Spleen (tissue), 13 donors: ENCODE data around the gene HGS. TPM values are rescaled to one million over a fixed set of nuclear protein-coding genes. Genes with fewer than 3 reads are reported as not detected.

ENCODE experiments used
- DNase-seq: peaks from one replicate; pipeline ENCODE4 v3.0.0-alpha.2; 2020
- H3K27ac ChIP-seq, 8 donors: fragments of 200-600 bp; sonication (generic) in 7 of 8; 1 replicate in 4 of 8; 2 replicates in 4 of 8; pipeline versions ENCODE4 v1.5.0 to v1.8.0; 2016 to 2021; ENCODE audit warnings: inconsistent platforms in 4 of 8, mild to moderate bottlenecking in 4 of 8, moderate library complexity in 1 of 8
- H3K27me3 ChIP-seq, 7 donors: fragments of 200-600 bp; sonication (generic) in 6 of 7; replicated peaks in 1 of 7; 1 replicate in 4 of 7; 2 replicates in 3 of 7; pipeline versions ENCODE4 v1.5.0 to v1.8.0; 2016 to 2021; ENCODE audit warnings: inconsistent platforms in 3 of 7, mild to moderate bottlenecking in 1 of 7
- H3K36me3 ChIP-seq, 6 donors: fragments of 200-600 bp; sonication (generic) in 5 of 6; 1 replicate in 4 of 6; 2 replicates in 2 of 6; pipeline versions ENCODE4 v1.5.0 to v1.8.0; 2016 to 2021; ENCODE audit warnings: inconsistent platforms in 2 of 6
- H3K4me1 ChIP-seq, 6 donors: fragments of 200-600 bp; sonication (generic) in 5 of 6; 1 replicate in 3 of 6; 2 replicates in 3 of 6; pipeline versions ENCODE4 v1.5.0 to v1.8.0; 2016 to 2021; ENCODE audit warnings: inconsistent platforms in 3 of 6
- H3K4me3 ChIP-seq, 8 donors: fragments of 200-600 bp; sonication (generic) in 7 of 8; 1 replicate in 4 of 8; 2 replicates in 4 of 8; pipeline versions ENCODE4 v1.5.0 to v1.8.0; 2016 to 2021; ENCODE audit warnings: inconsistent platforms in 4 of 8, mild to moderate bottlenecking in 4 of 8, moderate library complexity in 2 of 8
- H3K9me3 ChIP-seq, 8 donors: fragments of 200-600 bp; sonication (generic) in 7 of 8; 1 replicate in 4 of 8; 2 replicates in 4 of 8; pipeline versions ENCODE4 v1.5.0 to v1.8.0; 2016 to 2021; ENCODE audit warnings: inconsistent platforms in 4 of 8
- CTCF ChIP-seq, 11 experiments: fragments of 200-600 bp in 7 of 11; fragments of 450-650 bp in 4 of 11; sonication (generic) in 4 of 11; IDR thresholded peaks in 8 of 11; conservative IDR thresholded peaks in 3 of 11; 1 replicate in 7 of 11; 2 replicates in 4 of 11; pipeline versions ENCODE4 v1.4.0 to v1.8.0; 2016 to 2021; ENCODE audit warnings: antibody characterized with exemption in 11 of 11, inconsistent platforms in 4 of 11, mild to moderate bottlenecking in 1 of 11
- POLR2A ChIP-seq, 3 donors: fragments of 450-650 bp; IDR thresholded peaks; one replicate each; pipeline ENCODE4 v1.5.1; 2017; ENCODE audit warnings: antibody characterized with exemption in 3 of 3, mild to moderate bottlenecking in 1 of 3
- POLR2AphosphoS5 ChIP-seq, 3 donors: sonication (generic); formaldehyde crosslinking; IDR thresholded peaks; one replicate each; pipeline ENCODE4 v1.5.1; 2017; ENCODE audit warnings: antibody characterized with exemption in 3 of 3
- WGBS, 5 donors: extraction: QIAGEN DNeasy Blood & Tissue Kit in 3 of 5; methylation state at CpG; one replicate each; pipeline versions ENCODE4 v1.1.5 to v1.1.7; 2013 to 2018; 5-methylcytosine and 5-hydroxymethylcytosine counted together
- intact Hi-C: fragments of 100-400 bp; cut with DNase I; formaldehyde crosslinking; loops from one replicate; pipeline ENCODE4 v1.15.0; 2023; ENCODE audit warnings: low total_unique reads
- long read RNA-seq, 2 donors: transcript quantifications; one replicate each; lab custom pipeline, GENCODE V29; 2026
- polyA plus RNA-seq, 3 donors: library from polyadenylated mRNA; stranded (reverse); fragments of 200-250 nt; gene quantifications; one replicate each; pipeline ENCODE4 v1.2.1, GENCODE V29; 2013
- total RNA-seq, 7 donors: library from RNA; depleted of rRNA in 3 of 7; stranded (reverse); fragments of >200 nt in 3 of 7; fragmentation: NEBNext Ultra II Directional in 4 of 7; extraction: Animal tissue kit (Norgen Biotek cat#: 25700) in 4 of 7; gene quantifications; one replicate each; pipeline versions ENCODE4 v1.1.0 to v1.2.1, GENCODE V29; 2016 to 2021
- donor health status: healthy with polysubstance abuse.
- donor health status: DM: no; HTN: no; CAD: no; lungs with moderate emphysema.
- donor health status: DM: no; HTN: no; CAD: no.
- donor health status: Bipolar disorder and iron deficiency.
- donor health status: healthy.
- donor health status: DM: no; HTN: no; CAD: no.
- donor health status: DM: yes; HTN: yes; CAD: no.

Gene HGS
- total RNA-seq, result 100 to 1,000 TPM in 4 of 7 donors, 10 to 100 TPM in 3; 62.3 to 134 (median 106) TPM
- polyA plus RNA-seq, result 100 to 1,000 TPM in 2 of 3 donors, 10 to 100 TPM in 1; 61.3 to 133 (median 119) TPM
- long read RNA-seq, donor 1, transcript HGS-201 (22 exons, 2,970 nt), result major isoform, 6 of 17 reads
- long read RNA-seq, donor 1, partial matches to known transcripts, result 6 of 17 reads
- long read RNA-seq, donor 1, other reads (novel, unspliced or antisense), result 0 of 17 reads
- long read RNA-seq, donor 2, partial matches to known transcripts, result 0 of 4 reads
- long read RNA-seq, donor 2, other reads (novel, unspliced or antisense), result 0 of 4 reads

DNA sequence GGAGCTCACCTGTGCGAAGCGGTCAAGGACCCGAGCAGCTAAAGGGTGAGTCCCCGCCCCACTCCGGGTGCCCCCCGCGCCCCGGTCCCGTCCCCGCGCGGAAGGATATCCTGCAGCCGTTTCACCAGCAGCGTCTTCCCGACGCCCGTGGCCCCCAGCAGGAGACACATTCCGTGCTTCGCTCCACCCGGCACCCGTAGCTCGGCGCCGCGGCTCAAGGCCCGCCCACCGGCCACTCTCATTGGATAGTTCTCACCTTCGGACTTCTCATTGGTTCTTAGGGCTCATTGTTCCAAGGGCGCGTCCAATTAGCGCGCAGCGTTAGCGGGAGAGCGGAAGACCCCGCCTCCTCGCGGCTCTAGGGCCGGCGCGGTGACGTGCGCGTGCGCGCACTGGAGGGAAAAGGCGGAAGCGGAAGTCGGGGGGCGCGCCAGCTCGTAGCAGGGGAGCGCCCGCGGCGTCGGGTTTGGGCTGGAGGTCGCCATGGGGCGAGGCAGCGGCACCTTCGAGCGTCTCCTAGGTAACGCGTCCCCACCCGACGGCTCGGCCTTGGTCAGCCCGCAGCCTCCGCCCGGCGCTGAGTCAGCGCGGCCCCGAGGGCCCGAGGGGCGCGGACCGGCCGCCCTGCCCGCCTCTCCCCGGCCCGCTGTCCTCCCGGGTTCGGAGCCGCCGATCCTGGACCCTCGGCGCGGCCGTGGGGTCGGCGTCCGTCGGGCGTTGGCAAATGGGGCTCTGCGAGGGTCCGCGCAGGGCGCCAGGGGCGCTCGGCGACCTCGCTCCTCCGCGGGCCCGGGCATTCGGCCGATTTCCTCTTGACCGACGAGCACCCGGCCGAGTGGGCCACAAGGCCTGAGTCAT is at the start of gene HGS, which contains the start of gene ARL16:
HGS (plus strand) TSS at position 428 of the 858 bp plus-strand sequence; CDS start at position 484, 56 bp downstream.
ARL16 (minus strand) TSS at position 214 of the 858 bp plus-strand sequence; CDS start at position 170, 44 bp downstream.
- H3K9me3 ChIP-seq, result no peaks in the 10 kb centered on the region
- peaks cover 0 to 71% (median 44%) of the 10 kb centered on the region in 6 donors for H3K36me3 ChIP-seq
- H3K27me3 ChIP-seq, result no peaks in the 10 kb centered on the region
- 0 to 1% (median 1%) methylated on average over 16 to 112 of the region's 112 CpGs for WGBS, 5 donors
- TF ChIP-seq POLR2A (IDR thresholded peaks at IDR 0.05) (peak in 1 of 3 donors; percentile 12), CTCF (IDR thresholded peaks at IDR 0.05 in 8 of 11, conservative IDR thresholded peaks at IDR 0.05 in 3 of 11) (peak in 5 of 11 experiments; percentile 15 to 46 (median 25)), POLR2AphosphoS5 (IDR thresholded peaks at IDR 0.05) (peak; percentile 90 to 95 (median 92))
- intact Hi-C loops, result no loop called here
- peak within 1 kb of the TSS; percentile 75 to 95 (median 88) for H3K27ac ChIP-seq
- DNase-seq, result peak; percentile 98
- H3K4me3 ChIP-seq, result peak within 1 kb of the TSS; percentile 89 to 100 (median 98)
- peaks cover 19 to 60% (median 39%) of the 10 kb centered on the region in 6 donors for H3K4me1 ChIP-seq

GRCh38 chr17:81635431-81635830 is 48.4 kb upstream of the HGS start:
- intact Hi-C loops, result no loop called here
- peak overlapping the region in 4 of 8 donors; percentile 91 to 96 (median 94) for H3K27ac ChIP-seq

GRCh38 chr17:81635973-81636504 is 47.8 kb upstream of the HGS start:
- Histone ChIP-seq H3K36me3 (peaks cover 0 to 18% (median 0%) of the 10 kb centered on the region in 6 donors), H3K4me3 (peak overlapping the region; percentile 78 to 97 (median 87)), H3K9me3 (no peaks in the 10 kb centered on the region), H3K4me1 (peaks cover 16 to 64% (median 46%) of the 10 kb centered on the region in 6 donors), H3K27me3 (no peaks in the 10 kb centered on the region), H3K27ac (peak overlapping the region; percentile 71 to 96 (median 90))
- 35 to 46% (median 45%) methylated on average over 18 of the region's 18 CpGs for WGBS, 5 donors
- TF ChIP-seq POLR2AphosphoS5 (IDR thresholded peaks at IDR 0.05) (no peak), POLR2A (IDR thresholded peaks at IDR 0.05) (no peak), CTCF (IDR thresholded peaks at IDR 0.05 in 8 of 11, conservative IDR thresholded peaks at IDR 0.05 in 3 of 11) (no peak)
- intact Hi-C loops, result no loop called here
- no peak for DNase-seq

More at GRCh38 chr17:81635431-81635830, 48.4 kb upstream of the HGS start:
- no peak for DNase-seq
- peak overlapping the region in 6 of 8 donors; percentile 78 to 97 (median 86) for H3K4me3 ChIP-seq
- whole genome bisulfite sequencing, 5 donors, result 83 to 92% (median 90%) methylated on average over 5 of the region's 5 CpGs
- peaks cover 0 to 23% (median 0%) of the 10 kb centered on the region in 6 donors for H3K36me3 ChIP-seq
- peaks cover 16 to 70% (median 46%) of the 10 kb centered on the region in 6 donors for H3K4me1 ChIP-seq
- no peak for TF ChIP-seq POLR2A (IDR thresholded peaks at IDR 0.05)
- no peak for TF ChIP-seq CTCF (IDR thresholded peaks at IDR 0.05 in 8 of 11, conservative IDR thresholded peaks at IDR 0.05 in 3 of 11)
- no peak for TF ChIP-seq POLR2AphosphoS5 (IDR thresholded peaks at IDR 0.05)
- H3K9me3 ChIP-seq, result no peaks in the 10 kb centered on the region
- H3K27me3 ChIP-seq, result no peaks in the 10 kb centered on the region
